ENCODE results near the gene CD248. TPM values are rescaled to one million over a fixed set of nuclear protein-coding genes. Genes with fewer than 3 reads are reported as not detected.
A peak's percentile ranks its signal among the peaks of the same experiment; 100 is the strongest.
"Not testable (repeated sequence)": the region's sequence is repeated elsewhere in the genome, so short reads cannot be mapped to it uniquely, and the experiment has no call there.

Gene CD248
- polyA plus RNA-seq, 1 donor from 2014 or later: 0.19 TPM

GRCh38 chr11:66276619-66277018 is 40.2 kb downstream of the CD248 start:
- H3K4me1 Mint-ChIP-seq: peaks cover 5 to 11% (median 10%) of the 10 kb centered on the region in 3 donors
- H3K9me3 Mint-ChIP-seq, H3K27me3 Mint-ChIP-seq, H3K36me3 Mint-ChIP-seq: not testable (repeated sequence)
- peak overlapping the region in 2 of 4 donors; percentile 39 to 70 for H3K4me3 Mint-ChIP-seq
- H3K27ac Mint-ChIP-seq: peak overlapping the region in 1 of 3 donors; percentile 71

DNA sequence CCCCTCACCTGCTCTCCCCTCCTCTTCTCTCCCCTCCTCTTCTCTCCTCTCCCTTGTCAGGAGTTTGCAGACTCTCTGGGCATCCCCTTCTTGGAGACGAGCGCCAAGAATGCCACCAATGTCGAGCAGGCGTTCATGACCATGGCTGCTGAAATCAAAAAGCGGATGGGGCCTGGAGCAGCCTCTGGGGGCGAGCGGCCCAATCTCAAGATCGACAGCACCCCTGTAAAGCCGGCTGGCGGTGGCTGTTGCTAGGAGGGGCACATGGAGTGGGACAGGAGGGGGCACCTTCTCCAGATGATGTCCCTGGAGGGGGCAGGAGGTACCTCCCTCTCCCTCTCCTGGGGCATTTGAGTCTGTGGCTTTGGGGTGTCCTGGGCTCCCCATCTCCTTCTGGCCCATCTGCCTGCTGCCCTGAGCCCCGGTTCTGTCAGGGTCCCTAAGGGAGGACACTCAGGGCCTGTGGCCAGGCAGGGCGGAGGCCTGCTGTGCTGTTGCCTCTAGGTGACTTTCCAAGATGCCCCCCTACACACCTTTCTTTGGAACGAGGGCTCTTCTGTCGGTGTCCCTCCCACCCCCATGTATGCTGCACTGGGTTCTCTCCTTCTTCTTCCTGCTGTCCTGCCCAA is 40.7 kb downstream of the CD248 start:
- H3K36me3 Mint-ChIP-seq: peaks cover 5% of the 10 kb centered on the region
- H3K27me3 Mint-ChIP-seq: peaks cover 4% of the 10 kb centered on the region
- H3K27ac Mint-ChIP-seq: peak overlapping the region in 1 of 3 donors; percentile 71
- no peaks in the 10 kb centered on the region for H3K9me3 Mint-ChIP-seq
- peak overlapping the region in 2 of 4 donors; percentile 50 to 61 for H3K4me3 Mint-ChIP-seq
- H3K4me1 Mint-ChIP-seq: peaks cover 2 to 6% (median 5%) of the 10 kb centered on the region in 3 donors

GRCh38 chr11:66275396-66275795 is 41.4 kb downstream of the CD248 start:
- peak overlapping the region in 1 of 3 donors; percentile 73 for H3K27ac Mint-ChIP-seq
- H3K4me3 Mint-ChIP-seq: peak overlapping the region in 1 of 4 donors; percentile 23
- H3K36me3 Mint-ChIP-seq: peaks cover 5% of the 10 kb centered on the region
- peaks cover 0 to 6% (median 4%) of the 10 kb centered on the region in 3 donors for H3K4me1 Mint-ChIP-seq
- H3K9me3 Mint-ChIP-seq: no peaks in the 10 kb centered on the region
- H3K27me3 Mint-ChIP-seq: peaks cover 4% of the 10 kb centered on the region

DNA sequence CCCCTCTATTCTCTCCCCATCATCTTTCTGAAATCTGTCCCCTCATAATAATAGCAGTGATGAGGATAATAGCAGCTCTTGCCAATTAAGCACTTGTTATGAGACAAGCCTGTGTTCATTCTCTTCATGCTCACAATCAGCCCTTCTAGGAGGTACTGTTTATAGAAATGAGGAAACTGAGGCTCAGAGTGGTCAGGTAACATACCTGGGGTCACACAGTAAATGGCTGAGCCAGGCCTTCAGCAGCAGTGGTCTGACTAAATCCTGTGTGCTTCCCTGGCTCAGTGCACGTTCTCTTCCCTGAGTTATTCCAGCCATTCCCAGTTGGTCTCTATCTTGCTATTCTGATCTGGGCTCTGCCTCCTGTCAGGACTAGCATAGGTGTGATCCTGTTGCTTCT is 42.6 kb downstream of the CD248 start:
- Mint-ChIP-seq H3K9me3 (no peaks in the 10 kb centered on the region), H3K27ac (peak overlapping the region in 2 of 3 donors; percentile 3 to 30), H3K4me1 (peaks cover 0 to 14% (median 11%) of the 10 kb centered on the region in 3 donors), H3K27me3 (peaks cover 1% of the 10 kb centered on the region), H3K36me3 (peaks cover 5% of the 10 kb centered on the region), H3K4me3 (no peak overlapping the region)

DNA sequence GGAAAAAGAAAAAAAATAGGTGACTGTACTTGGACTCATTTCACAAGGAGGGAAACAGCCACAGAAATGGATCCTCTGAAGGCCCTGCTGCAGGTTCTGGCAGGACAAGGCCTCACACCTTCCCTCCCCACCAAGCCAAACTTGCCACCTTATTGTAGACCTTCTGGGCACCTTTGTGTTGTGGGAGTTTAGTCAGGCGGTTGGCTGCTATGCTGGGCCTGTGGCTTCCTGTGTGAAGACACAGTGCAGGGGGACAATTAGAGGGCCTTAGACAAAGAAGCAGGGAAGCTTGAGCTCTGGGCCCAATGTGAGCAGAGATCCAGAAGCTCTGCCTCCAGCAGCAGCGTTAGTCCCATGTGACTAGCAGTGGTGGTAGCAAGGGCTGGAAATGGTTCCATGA is 44.2 kb downstream of the CD248 start:
- H3K36me3 Mint-ChIP-seq: peaks cover 5% of the 10 kb centered on the region
- no peaks in the 10 kb centered on the region for H3K27me3 Mint-ChIP-seq
- H3K27ac Mint-ChIP-seq: peak overlapping the region in 2 of 3 donors; percentile 26 to 71
- no peaks in the 10 kb centered on the region for H3K9me3 Mint-ChIP-seq
- H3K4me3 Mint-ChIP-seq: peak overlapping the region in 2 of 4 donors; percentile 38 to 75
- H3K4me1 Mint-ChIP-seq: peaks cover 6 to 20% (median 10%) of the 10 kb centered on the region in 3 donors

GRCh38 chr11:66271816-66272215 is 45.0 kb downstream of the CD248 start:
- H3K4me1 Mint-ChIP-seq: peaks cover 6 to 25% (median 15%) of the 10 kb centered on the region in 3 donors
- H3K27me3 Mint-ChIP-seq: no peaks in the 10 kb centered on the region
- peak overlapping the region in 2 of 3 donors; percentile 43 to 72 for H3K27ac Mint-ChIP-seq
- H3K9me3 Mint-ChIP-seq: no peaks in the 10 kb centered on the region
- peak overlapping the region in 1 of 4 donors; percentile 21 for H3K4me3 Mint-ChIP-seq
- peaks cover 5% of the 10 kb centered on the region for H3K36me3 Mint-ChIP-seq

DNA sequence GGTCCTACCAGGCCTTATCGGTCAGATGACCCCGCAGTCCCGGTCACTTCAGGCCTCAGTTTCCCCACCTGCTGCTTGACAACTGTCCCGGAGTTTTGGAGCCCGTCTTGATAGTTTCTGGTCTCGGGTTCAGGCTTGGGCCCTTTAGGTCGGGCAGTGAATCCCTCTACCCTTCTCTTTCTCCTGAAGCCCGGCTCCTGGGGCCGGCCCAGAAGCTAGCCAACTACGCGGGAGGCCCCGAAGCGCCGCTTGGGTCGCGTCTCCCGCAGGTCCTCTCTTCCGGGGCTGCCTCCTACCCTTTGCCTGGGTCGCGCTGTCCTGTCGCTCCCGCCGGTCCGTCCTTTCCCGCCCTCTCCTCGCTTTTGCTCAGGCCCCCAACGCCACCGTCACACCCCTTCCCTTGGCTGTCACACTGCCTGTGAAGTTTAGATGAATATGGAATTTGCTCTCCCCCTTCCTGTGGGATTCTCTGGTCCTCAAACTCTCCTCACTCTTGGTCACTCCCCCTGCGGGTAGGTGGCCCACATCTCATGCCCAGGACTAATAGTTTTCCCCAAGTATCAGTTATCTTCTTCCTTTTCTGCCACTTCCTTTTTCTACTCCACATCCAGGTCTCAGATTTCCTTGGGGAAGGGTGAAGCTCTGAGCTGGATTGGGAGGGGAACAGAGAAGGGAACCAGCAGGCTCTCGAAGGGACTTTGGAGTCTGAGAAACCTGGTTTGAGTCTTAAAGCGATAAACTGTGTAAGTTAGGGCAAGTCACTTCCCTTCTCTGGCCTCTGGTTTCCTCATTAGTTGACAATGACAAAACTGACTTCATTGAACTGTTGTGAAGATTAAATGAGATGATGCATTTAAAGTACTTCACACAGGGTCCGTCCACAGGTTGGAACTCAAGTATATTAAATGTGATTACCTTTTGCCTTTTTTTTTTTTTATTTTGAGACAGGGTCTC is 47.6 kb downstream of the CD248 start:
- Mint-ChIP-seq H3K36me3 (peaks cover 5% of the 10 kb centered on the region), H3K9me3 (no peaks in the 10 kb centered on the region), H3K4me1 (peaks cover 6 to 25% (median 17%) of the 10 kb centered on the region in 3 donors), H3K27me3 (no peaks in the 10 kb centered on the region), H3K27ac (peak overlapping the region; percentile 96 to 99 (median 97)), H3K4me3 (peak overlapping the region; percentile 91 to 96 (median 94))

DNA sequence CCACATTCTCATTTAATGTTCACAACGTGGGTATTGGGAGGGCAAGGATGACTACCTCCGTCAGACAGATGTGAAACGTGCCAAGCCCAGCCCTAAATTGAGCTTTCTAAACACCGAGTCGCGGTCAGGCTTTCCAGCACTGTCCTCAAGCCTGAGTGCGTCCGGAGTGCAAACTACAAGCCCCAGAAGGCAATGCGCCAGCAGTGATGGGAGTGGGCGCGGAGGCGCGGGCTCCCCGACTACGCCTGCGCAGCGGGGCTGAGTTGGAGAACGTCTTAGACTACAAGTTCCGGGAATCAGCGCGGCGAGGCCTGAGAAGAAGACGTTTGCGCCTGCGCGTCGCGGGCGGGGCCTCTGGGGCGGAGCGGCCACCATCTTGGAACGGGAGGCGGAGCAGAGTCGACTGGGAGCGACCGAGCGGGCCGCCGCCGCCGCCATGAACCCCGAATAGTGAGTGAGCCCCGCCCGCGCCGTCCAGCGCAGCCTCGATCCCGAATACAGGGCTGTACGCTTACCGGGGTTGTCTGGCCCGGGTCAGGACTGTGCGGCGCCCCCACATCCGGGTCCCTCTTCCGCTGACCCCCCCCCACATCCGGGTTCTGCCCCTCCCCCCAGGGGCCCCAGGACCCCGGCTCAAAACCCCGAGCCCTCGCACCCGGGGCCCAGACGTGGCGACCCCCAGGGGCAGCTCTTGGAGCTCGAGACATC is 48.4 kb downstream of the CD248 start, which contains the start of gene RAB1B:
Gene RAB1B, plus strand, starts transcription at position 396 of the 708 bp plus-strand sequence. Its CDS starts 41 bp downstream, at position 437.
- Mint-ChIP-seq H3K4me3 (peak within 1 kb of the TSS; percentile 91 to 96 (median 94)), H3K9me3 (no peaks in the 10 kb centered on the region), H3K36me3 (peaks cover 2% of the 10 kb centered on the region), H3K27ac (peak within 1 kb of the TSS; percentile 96 to 99 (median 97)), H3K4me1 (peaks cover 6 to 23% (median 17%) of the 10 kb centered on the region in 3 donors), H3K27me3 (no peaks in the 10 kb centered on the region)

GRCh38 chr11:66267379-66268243 is 49.2 kb downstream of the CD248 start:
- Mint-ChIP-seq H3K4me1 (peaks cover 6 to 21% (median 17%) of the 10 kb centered on the region in 3 donors), H3K36me3 (peaks cover under 1% of the 10 kb centered on the region), H3K9me3 (no peaks in the 10 kb centered on the region), H3K4me3 (peak overlapping the region; percentile 91 to 96 (median 94)), H3K27ac (peak overlapping the region; percentile 96 to 99 (median 97)), H3K27me3 (no peaks in the 10 kb centered on the region)

DNA sequence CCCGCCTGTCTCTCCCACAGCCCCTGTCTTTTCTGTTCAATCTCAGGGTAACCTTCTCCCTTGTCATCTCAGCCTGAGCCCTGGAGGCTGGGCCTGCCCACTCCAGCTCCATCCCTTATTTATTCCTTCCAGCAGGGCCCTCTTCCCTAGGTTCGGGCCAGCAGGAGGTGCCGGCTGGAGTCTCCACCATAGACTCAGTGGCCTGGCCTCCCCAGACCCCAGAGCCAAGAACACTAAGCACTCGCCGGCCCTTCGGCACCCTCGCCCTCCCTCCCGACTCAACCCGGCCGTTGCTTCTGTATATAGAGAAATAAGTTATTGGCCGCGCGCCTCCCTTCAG is 49.8 kb downstream of the CD248 start:
- Mint-ChIP-seq H3K27ac (peak overlapping the region in 2 of 3 donors; percentile 96 to 97), H3K27me3 (no peaks in the 10 kb centered on the region), H3K4me3 (peak overlapping the region; percentile 91 to 96 (median 94)), H3K4me1 (peaks cover 6 to 23% (median 17%) of the 10 kb centered on the region in 3 donors), H3K9me3 (no peaks in the 10 kb centered on the region), H3K36me3 (no peaks in the 10 kb centered on the region)

DNA sequence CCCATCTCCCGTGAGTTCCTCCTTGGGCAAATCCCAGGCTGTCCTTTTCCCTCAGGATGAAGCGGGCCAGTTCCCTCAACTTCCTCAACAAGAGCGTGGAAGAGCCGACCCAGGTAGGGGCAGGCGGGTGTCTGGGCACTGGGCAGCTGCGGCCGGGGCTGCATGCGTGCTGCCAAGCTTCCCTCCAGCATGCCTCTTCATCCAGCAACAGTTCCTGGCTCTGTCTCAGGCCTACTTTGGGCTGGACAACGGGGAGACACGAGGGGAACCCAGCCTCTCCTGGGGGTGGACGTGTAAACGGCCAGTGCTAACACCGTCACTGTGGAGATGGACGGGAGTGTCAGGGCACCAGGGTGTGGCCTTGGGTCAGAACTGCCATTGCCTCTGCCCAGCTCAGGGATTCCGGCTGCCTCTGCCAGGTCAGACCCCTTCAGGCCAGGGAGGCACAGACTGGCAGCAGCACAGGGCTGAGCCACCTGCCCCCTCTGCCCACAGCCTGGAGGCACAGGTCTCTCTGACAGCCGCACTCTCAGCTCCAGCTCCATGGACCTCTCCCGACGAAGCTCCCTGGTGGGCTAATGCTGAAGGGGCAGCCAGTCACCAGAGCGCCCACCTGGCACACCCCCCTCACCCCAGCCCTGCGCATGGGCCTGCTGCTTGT is 50.3 kb downstream of the CD248 start:
- Mint-ChIP-seq H3K27me3 (no peaks in the 10 kb centered on the region), H3K4me3 (peak overlapping the region in 1 of 4 donors; percentile 94), H3K36me3 (no peaks in the 10 kb centered on the region), H3K4me1 (peaks cover 6 to 23% (median 17%) of the 10 kb centered on the region in 3 donors), H3K27ac (peak overlapping the region in 2 of 3 donors; percentile 96 to 97), H3K9me3 (no peaks in the 10 kb centered on the region)

DNA sequence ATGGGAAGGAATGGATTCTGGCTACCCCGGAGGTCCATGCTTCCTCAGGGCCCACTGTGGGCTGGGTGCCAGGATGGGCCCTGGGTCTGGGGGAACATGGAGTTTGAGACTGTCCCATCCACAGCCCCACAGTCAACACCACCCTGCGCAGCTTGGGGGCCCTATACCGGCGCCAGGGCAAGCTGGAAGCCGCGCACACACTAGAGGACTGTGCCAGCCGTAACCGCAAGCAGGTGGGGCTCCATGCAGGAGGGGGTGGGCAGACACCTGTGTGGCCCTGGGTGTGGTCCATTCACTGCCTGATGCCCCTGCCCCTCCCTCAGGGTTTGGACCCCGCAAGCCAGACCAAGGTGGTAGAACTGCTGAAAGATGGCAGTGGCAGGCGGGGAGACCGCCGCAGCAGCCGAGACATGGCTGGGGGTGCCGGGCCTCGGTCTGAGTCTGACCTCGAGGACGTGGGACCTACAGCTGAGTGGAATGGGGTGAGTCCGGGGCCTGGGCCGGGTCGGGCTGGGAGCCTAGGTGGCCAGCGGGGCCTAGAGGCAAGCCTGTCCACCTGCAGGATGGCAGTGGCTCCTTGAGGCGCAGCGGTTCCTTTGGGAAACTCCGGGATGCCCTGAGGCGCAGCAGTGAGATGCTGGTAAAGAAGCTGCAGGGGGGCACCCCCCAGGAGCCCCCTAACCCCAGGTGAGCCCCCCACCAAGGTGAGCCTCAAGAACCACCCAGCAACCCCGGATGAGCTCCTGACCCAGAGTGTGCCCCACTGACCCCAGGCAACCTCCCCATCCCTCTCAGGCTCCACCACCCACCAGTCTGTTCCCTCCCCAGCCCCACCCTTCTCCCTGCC is 51.1 kb downstream of the CD248 start:
- Mint-ChIP-seq H3K27me3 (no peaks in the 10 kb centered on the region), H3K4me3 (no peak overlapping the region)

DNA sequence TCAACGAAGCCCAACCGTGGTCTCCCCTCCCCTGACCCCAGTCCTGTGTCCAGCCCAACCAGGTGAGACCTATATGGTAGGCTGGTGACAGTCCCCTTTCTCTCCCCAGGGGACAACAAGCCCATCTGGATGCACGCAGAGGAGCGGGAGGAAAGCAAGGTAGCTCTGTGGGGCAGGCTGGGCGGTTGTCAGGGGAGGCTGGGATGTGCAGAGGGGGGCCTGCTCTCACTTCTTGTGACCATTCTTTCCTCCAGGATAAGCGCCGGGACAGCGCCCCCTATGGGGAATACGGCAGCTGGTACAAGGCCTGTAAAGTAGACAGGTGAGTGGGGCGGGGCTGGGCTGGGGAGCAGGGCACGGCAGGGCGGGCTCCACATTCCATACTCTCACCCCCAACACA is 51.9 kb downstream of the CD248 start:
- H3K27me3 Mint-ChIP-seq: no peaks in the 10 kb centered on the region
- peaks cover 6 to 20% (median 16%) of the 10 kb centered on the region in 3 donors for H3K4me1 Mint-ChIP-seq
- no peak overlapping the region for H3K4me3 Mint-ChIP-seq
- no peaks in the 10 kb centered on the region for H3K36me3 Mint-ChIP-seq
- no peaks in the 10 kb centered on the region for H3K9me3 Mint-ChIP-seq
- peak overlapping the region in 2 of 3 donors; percentile 37 to 81 for H3K27ac Mint-ChIP-seq

More for the DNA sequence above, 51.1 kb downstream of the CD248 start:
- H3K27ac Mint-ChIP-seq: no peak overlapping the region
- H3K36me3 Mint-ChIP-seq: no peaks in the 10 kb centered on the region
- peaks cover 6 to 23% (median 15%) of the 10 kb centered on the region in 3 donors for H3K4me1 Mint-ChIP-seq
- H3K9me3 Mint-ChIP-seq: no peaks in the 10 kb centered on the region
